Bronchial epithelial cell (primary cell): ENCODE data around the gene COBL. TPM values are rescaled to one million over a fixed set of nuclear protein-coding genes. Genes with fewer than 3 reads are reported as not detected.
A peak's percentile ranks its signal among the peaks of the same experiment; 100 is the strongest.

ENCODE experiments used
- DNase-seq: peaks from one replicate; pipeline ENCODE4 v3.0.0-alpha.2; 2010; ENCODE audit warnings: low read depth
- FAIRE-seq: peaks from 2 replicates; lab custom pipeline; 2011; peaks lifted over from hg19 to GRCh38; lab: Jason Lieb, UNC
- H3K27me3 ChIP-seq: 2 replicates; pipeline ENCODE4 v1.5.1; 2011; ENCODE audit warnings: low read length; ENCODE audit not compliant: control insufficient read depth, insufficient read depth
- H3K36me3 ChIP-seq: 2 replicates; pipeline ENCODE4 v1.5.1; 2011; ENCODE audit warnings: low read length; ENCODE audit not compliant: control insufficient read depth, insufficient read depth
- H3K4me3 ChIP-seq: 2 replicates; pipeline ENCODE4 v1.5.1; 2011; ENCODE audit warnings: mild to moderate bottlenecking, low read depth, low read length, control low read depth
- total RNA-seq: library from RNA; depleted of rRNA; stranded (reverse); fragments of >200 nt; gene quantifications from 2 replicates; pipeline ENCODE4 v1.2.1, GENCODE V29; 2014
- TF ChIP-seq, protein P1 (sequence below): IDR thresholded peaks from 2 replicates; pipeline ENCODE4 v1.5.1; 2011; ENCODE audit warnings: mild to moderate bottlenecking, moderate library complexity, low read length, control low read depth, inconsistent platforms; ENCODE audit not compliant: insufficient read depth, severe bottlenecking

The COBL gene
- total RNA-seq, 1 donor from 2014 or later: 1.1 TPM

DNA sequence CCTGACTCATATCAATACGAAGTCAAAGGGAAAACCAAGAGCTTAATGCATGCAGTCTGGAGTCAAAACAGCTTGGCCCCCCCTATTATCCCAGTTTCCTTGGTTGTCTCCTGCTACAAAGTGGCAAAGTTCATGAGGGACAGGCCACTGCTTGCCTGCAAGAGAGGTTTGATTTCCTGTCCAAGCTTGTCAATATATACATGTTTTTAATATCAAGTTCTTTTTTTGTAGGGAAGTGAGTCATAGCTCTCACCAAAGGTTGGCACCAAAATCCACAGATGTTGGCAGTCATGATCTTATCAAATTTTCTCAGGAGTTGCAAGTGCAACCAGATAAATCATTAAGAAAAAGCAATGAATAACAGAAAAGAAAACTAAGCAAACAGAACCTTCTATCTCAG is 176.8 kb downstream of the COBL start:
- DNase-seq (peak; percentile 90), FAIRE-seq (no peak)
- TF ChIP-seq, protein P1, sequence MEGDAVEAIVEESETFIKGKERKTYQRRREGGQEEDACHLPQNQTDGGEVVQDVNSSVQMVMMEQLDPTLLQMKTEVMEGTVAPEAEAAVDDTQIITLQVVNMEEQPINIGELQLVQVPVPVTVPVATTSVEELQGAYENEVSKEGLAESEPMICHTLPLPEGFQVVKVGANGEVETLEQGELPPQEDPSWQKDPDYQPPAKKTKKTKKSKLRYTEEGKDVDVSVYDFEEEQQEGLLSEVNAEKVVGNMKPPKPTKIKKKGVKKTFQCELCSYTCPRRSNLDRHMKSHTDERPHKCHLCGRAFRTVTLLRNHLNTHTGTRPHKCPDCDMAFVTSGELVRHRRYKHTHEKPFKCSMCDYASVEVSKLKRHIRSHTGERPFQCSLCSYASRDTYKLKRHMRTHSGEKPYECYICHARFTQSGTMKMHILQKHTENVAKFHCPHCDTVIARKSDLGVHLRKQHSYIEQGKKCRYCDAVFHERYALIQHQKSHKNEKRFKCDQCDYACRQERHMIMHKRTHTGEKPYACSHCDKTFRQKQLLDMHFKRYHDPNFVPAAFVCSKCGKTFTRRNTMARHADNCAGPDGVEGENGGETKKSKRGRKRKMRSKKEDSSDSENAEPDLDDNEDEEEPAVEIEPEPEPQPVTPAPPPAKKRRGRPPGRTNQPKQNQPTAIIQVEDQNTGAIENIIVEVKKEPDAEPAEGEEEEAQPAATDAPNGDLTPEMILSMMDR: no peak
- no peak overlapping the region for H3K4me3 ChIP-seq
- no peaks in the 10 kb centered on the region for H3K36me3 ChIP-seq
- no peaks in the 10 kb centered on the region for H3K27me3 ChIP-seq

GRCh38 chr7:51138123-51139085 is 178.2 kb downstream of the COBL start:
- Histone ChIP-seq H3K27me3 (no peaks in the 10 kb centered on the region), H3K36me3 (no peaks in the 10 kb centered on the region), H3K4me3 (no peak overlapping the region)
- TF ChIP-seq, protein P1: no peak
- FAIRE-seq (peak; percentile 68), DNase-seq (peak; percentile 14)

- Histone ChIP-seq H3K36me3 (no peaks in the 10 kb centered on the region), H3K4me3 (no peak overlapping the region), H3K27me3 (no peaks in the 10 kb centered on the region)
- FAIRE-seq (no peak), DNase-seq (no peak)
- TF ChIP-seq, protein P1: no peak
These were observed 181.0 kb downstream of the COBL start for GRCh38 chr7:51135576-51135975.

DNA sequence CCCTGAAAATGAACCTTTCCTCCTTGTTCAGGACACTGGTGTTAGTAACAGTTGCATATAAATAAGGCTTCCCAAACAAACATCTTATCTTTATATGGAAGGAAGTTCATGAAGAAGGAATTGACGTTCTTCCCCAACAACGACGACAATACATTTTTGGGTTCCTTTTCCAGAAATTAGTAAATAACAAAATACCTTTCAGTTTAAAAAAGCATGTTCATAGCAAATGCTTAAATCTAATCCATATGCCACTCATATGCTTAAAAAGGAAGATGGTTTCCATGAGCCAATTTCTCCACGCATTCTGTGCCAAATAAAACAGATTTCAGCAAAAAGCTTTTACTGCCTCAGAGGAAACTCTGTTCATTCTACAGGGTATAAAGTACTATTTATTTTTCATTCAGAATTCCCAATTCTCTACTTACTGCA is 182.6 kb downstream of the COBL start:
- H3K27me3 ChIP-seq: no peaks in the 10 kb centered on the region
- no peaks in the 10 kb centered on the region for H3K36me3 ChIP-seq
- DNase-seq (no peak), FAIRE-seq (no peak)
- no peak overlapping the region for H3K4me3 ChIP-seq
- TF ChIP-seq, protein P1: no peak

DNA sequence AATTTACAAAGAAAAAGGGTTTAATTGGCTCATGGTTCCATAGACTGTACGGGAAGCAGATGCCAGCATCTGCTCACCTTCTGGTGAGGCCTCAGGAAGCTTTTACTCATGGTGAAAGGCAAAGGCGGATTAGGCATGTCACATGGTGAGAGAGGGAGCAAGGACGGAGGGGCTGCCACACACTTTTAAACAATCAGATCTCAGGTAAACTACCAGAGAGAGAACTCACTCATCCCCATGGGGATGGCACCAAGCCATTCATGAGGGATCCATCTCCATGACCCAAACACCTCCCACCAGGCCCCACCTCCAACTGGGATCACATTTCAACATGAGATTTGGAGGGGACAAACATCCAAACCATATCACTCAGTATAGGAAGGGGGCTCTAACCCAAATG is 183.9 kb downstream of the COBL start:
- DNase-seq: no peak
- no peak for FAIRE-seq
- TF ChIP-seq, protein P1: no peak
- Histone ChIP-seq H3K4me3 (no peak overlapping the region), H3K36me3 (no peaks in the 10 kb centered on the region), H3K27me3 (no peaks in the 10 kb centered on the region)
